PC-3 (cell line): ENCODE data around the gene KIAA1210. TPM values are rescaled to one million over a fixed set of nuclear protein-coding genes. Genes with fewer than 3 reads are reported as not detected.

Source experiments
- ATAC-seq: fragments of 200-7000 bp; cut with Tn5 transposase; 2 replicates; pipeline ENCODE4 v1.9.1; 2020; ENCODE audit warnings: mild to moderate bottlenecking, moderate library complexity
- BruUV-seq: library from RNA; stranded (reverse); fragments of 400-500 nt; replicated peaks from 2 replicates; lab custom pipeline; 2021; lab: Mats Ljungman, UMichigan
- CTCF ChIA-PET: fragments of 300-600 bp; sonication (Branson Sonifier 250); formaldehyde crosslinking; loops from one replicate; lab custom pipeline; 2022; ENCODE audit warnings: antibody characterized with exemption; lab: Charles Lee
- POLR2A ChIA-PET: fragments of 300-600 bp; sonication (Branson Sonifier 250); formaldehyde crosslinking; loops from one replicate; lab custom pipeline; 2022; ENCODE audit warnings: antibody characterized with exemption; ENCODE audit not compliant: unreplicated experiment; lab: Charles Lee
- DNase-seq: peaks from one replicate; pipeline ENCODE4 v3.0.0-alpha.2; 2015
- H2AFZ ChIP-seq: fragments of 300-600 bp; sonication (generic); 2 replicates; pipeline ENCODE4 v1.6.0; 2016; ENCODE audit warnings: antibody characterized with exemption, low read length
- H3F3A ChIP-seq: fragments of 300-600 bp; sonication (generic); one replicate; pipeline ENCODE4 v1.6.0; 2017; ENCODE audit warnings: antibody characterized with exemption, low read length, control low read depth, mild to moderate bottlenecking; ENCODE audit not compliant: unreplicated experiment
- H3K27ac ChIP-seq: fragments of 300-600 bp; sonication (generic); 2 replicates; pipeline ENCODE4 v1.5.1; 2016; ENCODE audit warnings: mild to moderate bottlenecking, low read length
- H3K27me3 ChIP-seq: fragments of 300-600 bp; sonication (generic); 2 replicates; pipeline ENCODE4 v1.6.1; 2016; ENCODE audit warnings: low read length, mixed read lengths
- H3K36me3 ChIP-seq: fragments of 300-600 bp; sonication (generic); 2 replicates; pipeline ENCODE4 v1.6.1; 2016; ENCODE audit warnings: low read depth, mixed run types, low read length, mixed read lengths
- H3K4me1 ChIP-seq: fragments of 300-600 bp; sonication (generic); 2 replicates; pipeline ENCODE4 v1.5.1; 2016; ENCODE audit warnings: low read length; ENCODE audit not compliant: insufficient read depth
- H3K4me2 ChIP-seq: fragments of 300-600 bp; sonication (generic); 2 replicates; pipeline ENCODE4 v1.6.0; 2016; ENCODE audit warnings: low read length
- H3K4me3 ChIP-seq: fragments of 300-600 bp; sonication (generic); 2 replicates; pipeline ENCODE4 v1.5.1; 2016; ENCODE audit warnings: mild to moderate bottlenecking, low read length, mixed read lengths
- H3K79me2 ChIP-seq: fragments of 300-600 bp; sonication (generic); 2 replicates; pipeline ENCODE4 v1.6.1; 2017; ENCODE audit warnings: low read length, mixed read lengths
- H3K9ac ChIP-seq: fragments of 300-600 bp; sonication (generic); 2 replicates; pipeline ENCODE4 v1.6.0; 2016; ENCODE audit warnings: mild to moderate bottlenecking, low read length
- H3K9me2 ChIP-seq: fragments of 300-600 bp; sonication (generic); replicated peaks from 2 replicates; pipeline ENCODE4 v1.6.1; 2016; ENCODE audit warnings: mixed run types, low read length, mixed read lengths
- H3K9me3 ChIP-seq: fragments of 300-600 bp; sonication (generic); 2 replicates; pipeline ENCODE4 v1.6.1; 2016; ENCODE audit warnings: low read length, mixed read lengths
- H4K20me1 ChIP-seq: fragments of 300-600 bp; sonication (generic); 2 replicates; pipeline ENCODE4 v1.6.1; 2016; ENCODE audit warnings: low read length, mixed read lengths
- CTCF ChIP-seq: fragments of 300-600 bp; sonication (generic); conservative IDR thresholded peaks from 2 replicates; pipeline ENCODE4 v1.5.1; 2017; ENCODE audit warnings: antibody characterized with exemption, low read depth, mild to moderate bottlenecking, low read length
- EZH2 ChIP-seq: fragments of 300-600 bp; sonication (generic); IDR thresholded peaks from one replicate; pipeline ENCODE4 v1.6.1; 2017; ENCODE audit warnings: antibody characterized with exemption, mild to moderate bottlenecking, low read length; ENCODE audit not compliant: unreplicated experiment
- EZH2phosphoT487 ChIP-seq: fragments of 300-600 bp; sonication (generic); IDR thresholded peaks from 2 replicates; pipeline ENCODE4 v1.6.1; 2018; ENCODE audit warnings: mild to moderate bottlenecking, antibody characterized with exemption, low read length, borderline replicate concordance
- intact Hi-C: fragments of 100-400 bp; cut with micrococcal nuclease; formaldehyde crosslinking; loops from 2 replicates; pipeline ENCODE4 v1.9.0; 2023
- total RNA-seq: library from RNA; depleted of rRNA; stranded (reverse); fragments of >200 nt; gene quantifications from 2 replicates; pipeline ENCODE4 v1.2.3, GENCODE V29; 2014

KIAA1210 gene
- total RNA-seq, 1 experiment from 2014 or later: 0.07 TPM

- Histone ChIP-seq H3K9me3 (no peaks in the 10 kb centered on the region), H3K36me3 (no peaks in the 10 kb centered on the region), H3F3A (peaks cover 9% of the 10 kb centered on the region), H3K9ac (peak overlapping the region; percentile 22; the same call in 1 of the 2 replicates), H3K79me2 (no peaks in the 10 kb centered on the region), H3K27me3 (no peaks in the 10 kb centered on the region), H3K27ac (peak overlapping the region; percentile 97), H4K20me1 (no peaks in the 10 kb centered on the region), H3K4me3 (no peak overlapping the region), H3K4me2 (peak overlapping the region; percentile 32), H3K9me2 (no peaks in the 10 kb centered on the region), H3K4me1 (peaks cover 35% of the 10 kb centered on the region), H2AFZ (no peak overlapping the region)
- DNase-seq: no peak
- intact Hi-C loops: loop anchor here (1.0 kb wide), 1 partner anchor 20 kb away; no protein-coding TSS in a partner anchor
- CTCF ChIA-PET: interaction anchor here (0.7 to 1.1 kb wide), 3 partner anchors 12 to 92 kb away, joined by 3 to 5 read pairs (median 4); no protein-coding TSS in a partner anchor
- TF ChIP-seq CTCF (no peak), EZH2 (no peak), EZH2phosphoT487 (no peak)
- POLR2A ChIA-PET: interaction anchor here (0.6 kb wide), 1 partner anchor 28 kb away, joined by 4 read pairs; no protein-coding TSS in a partner anchor
- BruUV-seq: no TSS peak
- ATAC-seq: no peak
These were observed 32.8 kb downstream of the KIAA1210 start for GRCh38 chrX:119094819-119095218.

- H3K27ac ChIP-seq: peak overlapping the region; percentile 97
- no peaks in the 10 kb centered on the region for H3K27me3 ChIP-seq
- intact Hi-C loops: loop anchor here (1.0 kb wide), 1 partner anchor 19 kb away; no protein-coding TSS in a partner anchor
- H4K20me1 ChIP-seq: no peaks in the 10 kb centered on the region
- H3K9ac ChIP-seq: peak overlapping the region; percentile 63
- DNase-seq: peak; percentile 98
- peaks cover 9% of the 10 kb centered on the region for H3F3A ChIP-seq
- H3K79me2 ChIP-seq: no peaks in the 10 kb centered on the region
- peaks cover 35% of the 10 kb centered on the region for H3K4me1 ChIP-seq
- H3K9me3 ChIP-seq: no peaks in the 10 kb centered on the region
- BruUV-seq: no TSS peak
- peak overlapping the region; percentile 78 for H3K4me2 ChIP-seq
- ATAC-seq: peak; percentile 98
- H2AFZ ChIP-seq: peak overlapping the region; percentile 44
- ChIA-PET POLR2A (interaction anchor here (0.6 kb wide), 2 partner anchors 22 to 28 kb away, joined by 4 read pairs; no protein-coding TSS in a partner anchor), CTCF (interaction anchor here (0.7 to 1.1 kb wide), 3 partner anchors 11 to 91 kb away, joined by 3 to 5 read pairs (median 4); no protein-coding TSS in a partner anchor)
- peak overlapping the region; percentile 39 for H3K4me3 ChIP-seq
- no peaks in the 10 kb centered on the region for H3K36me3 ChIP-seq
- TF ChIP-seq EZH2phosphoT487 (no peak), EZH2 (no peak), CTCF (no peak)
- H3K9me2 ChIP-seq: no peaks in the 10 kb centered on the region
These were observed 33.4 kb downstream of the KIAA1210 start for GRCh38 chrX:119093991-119094735.

- TF ChIP-seq EZH2 (no peak), EZH2phosphoT487 (no peak), CTCF (no peak)
- DNase-seq (no peak), ATAC-seq (no peak)
- Histone ChIP-seq H3K79me2 (no peaks in the 10 kb centered on the region), H4K20me1 (no peaks in the 10 kb centered on the region), H3K27ac (no peak overlapping the region), H3K27me3 (no peaks in the 10 kb centered on the region), H3K9me2 (no peaks in the 10 kb centered on the region), H3F3A (peaks cover 9% of the 10 kb centered on the region), H3K4me1 (peaks cover 23% of the 10 kb centered on the region), H3K9me3 (no peaks in the 10 kb centered on the region), H3K36me3 (no peaks in the 10 kb centered on the region), H3K4me3 (no peak overlapping the region), H3K4me2 (no peak overlapping the region), H3K9ac (no peak overlapping the region), H2AFZ (no peak overlapping the region)
- intact Hi-C loops: no loop called here
- POLR2A ChIA-PET: no interaction called here
- BruUV-seq: no TSS peak
- CTCF ChIA-PET: no interaction called here
These were observed 37.0 kb downstream of the KIAA1210 start for GRCh38 chrX:119090627-119091026.
